Measurements from ENCODE around the gene GMPPA.

The GMPPA gene

GRCh38 chr2:219539926-219540678 lies 41.4 kb downstream of the GMPPA start:
- DNase-seq (ENCODE audit: low spot score), result no peak

GRCh38 chr2:219540784-219541504 lies 42.3 kb downstream of the GMPPA start:
- DNase-seq (ENCODE audit: low spot score), result no peak

- peak; percentile 93 for DNase-seq (ENCODE audit: low spot score)
These were observed 43.0 kb downstream of the GMPPA start for GRCh38 chr2:219541611-219542180.

- peak; percentile 14 for DNase-seq (ENCODE audit: low spot score)
These were observed 44.4 kb downstream of the GMPPA start for GRCh38 chr2:219542931-219543595.

- DNase-seq (ENCODE audit: low spot score), result peak; percentile 94
These were observed 45.1 kb downstream of the GMPPA start, which contains the start of the genes CHPF and TMEM198 for GRCh38 chr2:219543596-219544358. CHPF (minus strand) TSS chr2:219543809; CDS start chr2:219543538, 271 bp downstream. TMEM198 (plus strand) TSS chr2:219544028; CDS start chr2:219544728, 700 bp downstream.

GRCh38 chr2:219544567-219544966 lies 45.9 kb downstream of the GMPPA start:
- DNase-seq (ENCODE audit: low spot score), result no peak

- DNase-seq (ENCODE audit: low spot score), result no peak
These were observed 46.7 kb downstream of the GMPPA start for GRCh38 chr2:219545295-219545942.

- no peak for DNase-seq (ENCODE audit: low spot score)
These were observed 47.3 kb downstream of the GMPPA start for GRCh38 chr2:219545943-219546352.

- DNase-seq (ENCODE audit: low spot score), result no peak
These were observed 48.9 kb downstream of the GMPPA start for GRCh38 chr2:219547621-219548020.

- no peak for DNase-seq (ENCODE audit: low spot score)
These were observed 50.3 kb downstream of the GMPPA start for GRCh38 chr2:219548990-219549389.

GRCh38 chr2:219549619-219550018 lies 50.9 kb downstream of the GMPPA start:
- no peak for DNase-seq (ENCODE audit: low spot score)

GRCh38 chr2:219551441-219552381 lies 53.0 kb downstream of the GMPPA start:
- DNase-seq (ENCODE audit: low spot score), result no peak

- peak; percentile 63 for DNase-seq (ENCODE audit: low spot score)
These were observed 53.9 kb downstream of the GMPPA start for GRCh38 chr2:219552382-219553167.

- DNase-seq (ENCODE audit: low spot score), result no peak
These were observed 54.4 kb downstream of the GMPPA start for GRCh38 chr2:219553168-219553417.

- no peak for DNase-seq (ENCODE audit: low spot score)
These were observed 54.8 kb downstream of the GMPPA start for GRCh38 chr2:219553463-219553963.

- no peak for DNase-seq (ENCODE audit: low spot score)
These were observed 55.7 kb downstream of the GMPPA start for GRCh38 chr2:219554350-219554749.

GRCh38 chr2:219555956-219556355 lies 57.3 kb downstream of the GMPPA start:
- no peak for DNase-seq (ENCODE audit: low spot score)

GRCh38 chr2:219556413-219556812 lies 57.7 kb downstream of the GMPPA start:
- DNase-seq (ENCODE audit: low spot score), result no peak
